Mesodermal cell (in vitro differentiated cells): ENCODE measurements around the gene ICOS.

Experiments
- H3K27ac ChIP-seq: 2 replicates; pipeline ENCODE4 v1.7.0; 2013; ENCODE audit warnings: mild to moderate bottlenecking, low read depth, low read length, moderate library complexity; ENCODE audit not compliant: severe bottlenecking
- H3K36me3 ChIP-seq: 2 replicates; pipeline ENCODE4 v1.7.1; 2013; ENCODE audit warnings: mild to moderate bottlenecking, low read length, moderate library complexity; ENCODE audit not compliant: control insufficient read depth, insufficient read depth
- H3K4me1 ChIP-seq: one replicate; pipeline ENCODE4 v1.7.1; 2013; ENCODE audit warnings: mild to moderate bottlenecking, low read length; ENCODE audit not compliant: insufficient read depth, control insufficient read depth, poor library complexity, severe bottlenecking
- H3K4me3 ChIP-seq: 2 replicates; pipeline ENCODE4 v1.7.0; 2013; ENCODE audit warnings: low read length, control low read depth, mild to moderate bottlenecking; ENCODE audit not compliant: insufficient read depth, poor library complexity, severe bottlenecking; ENCODE audit errors: extremely low read depth
- H3K9me3 ChIP-seq: 2 replicates; pipeline ENCODE4 v1.7.1; 2013; ENCODE audit warnings: mild to moderate bottlenecking, low read length, moderate library complexity; ENCODE audit not compliant: control insufficient read depth
- WGBS, 2 experiments: methylation state at CpG; one replicate each; pipeline ENCODE4 v1.1.5; 2013; ENCODE audit warnings: missing lambda C conversion rate in 2 of 2; ENCODE audit not compliant: insufficient coverage in 2 of 2; 5-methylcytosine and 5-hydroxymethylcytosine counted together

ICOS gene

GRCh38 chr2:203898657-203899056 lies 37.9 kb upstream of the ICOS start:
- Histone ChIP-seq H3K9me3 (peaks cover 10% of the 10 kb centered on the region), H3K27ac (no peak overlapping the region), H3K4me3 (no peak overlapping the region), H3K4me1 (no peaks in the 10 kb centered on the region), H3K36me3 (no peaks in the 10 kb centered on the region)
- 100% methylated on average over 2 of the region's 2 CpGs; no CpG with 5 or more reads in 1 of the 2 experiments for WGBS, 2 experiments

GRCh38 chr2:203900253-203900652 lies 36.3 kb upstream of the ICOS start:
- no peaks in the 10 kb centered on the region for H3K36me3 ChIP-seq
- H3K27ac ChIP-seq = no peak overlapping the region
- peaks cover 10% of the 10 kb centered on the region for H3K9me3 ChIP-seq
- no peak overlapping the region for H3K4me3 ChIP-seq
- no CpG with 5 or more reads among the region's 2 CpGs for WGBS, 2 experiments
- no peaks in the 10 kb centered on the region for H3K4me1 ChIP-seq

- 93 to 100% methylated on average over 3 of the region's 4 CpGs for WGBS, 2 experiments
These were observed 32.5 kb upstream of the ICOS start for GRCh38 chr2:203904022-203904421.

GRCh38 chr2:203905656-203906055 lies 30.9 kb upstream of the ICOS start:
- no peaks in the 10 kb centered on the region for H3K36me3 ChIP-seq
- H3K27ac ChIP-seq = no peak overlapping the region
- peaks cover 10% of the 10 kb centered on the region for H3K9me3 ChIP-seq
- peaks cover 5% of the 10 kb centered on the region for H3K4me1 ChIP-seq
- no peak overlapping the region for H3K4me3 ChIP-seq

More at GRCh38 chr2:203904022-203904421, 32.5 kb upstream of the ICOS start:
- Histone ChIP-seq H3K4me1 (peaks cover under 1% of the 10 kb centered on the region), H3K27ac (no peak overlapping the region), H3K36me3 (no peaks in the 10 kb centered on the region), H3K4me3 (no peak overlapping the region), H3K9me3 (peaks cover 10% of the 10 kb centered on the region)

GRCh38 chr2:203908066-203908796 lies 28.3 kb upstream of the ICOS start:
- Histone ChIP-seq H3K4me3 (no peak overlapping the region), H3K9me3 (no peaks in the 10 kb centered on the region), H3K27ac (no peak overlapping the region), H3K4me1 (peaks cover 5% of the 10 kb centered on the region), H3K36me3 (no peaks in the 10 kb centered on the region)
- WGBS, 2 experiments = 96 to 100% methylated on average over 3 to 4 of the region's 6 CpGs

GRCh38 chr2:203908797-203909185 lies 27.8 kb upstream of the ICOS start:
- Histone ChIP-seq H3K36me3 (no peaks in the 10 kb centered on the region), H3K4me1 (peaks cover 5% of the 10 kb centered on the region), H3K9me3 (no peaks in the 10 kb centered on the region), H3K27ac (no peak overlapping the region), H3K4me3 (no peak overlapping the region)
- 79 to 95% methylated on average over 2 of the region's 3 CpGs for WGBS, 2 experiments

GRCh38 chr2:203909261-203909967 lies 27.1 kb upstream of the ICOS start:
- Histone ChIP-seq H3K4me1 (peaks cover 5% of the 10 kb centered on the region), H3K36me3 (no peaks in the 10 kb centered on the region), H3K4me3 (no peak overlapping the region), H3K27ac (no peak overlapping the region), H3K9me3 (no peaks in the 10 kb centered on the region)
- 65 to 81% methylated on average over 3 to 5 of the region's 8 CpGs for WGBS, 2 experiments

- no peak overlapping the region for H3K4me3 ChIP-seq
- WGBS, 2 experiments = 86 to 94% methylated on average over 3 to 4 of the region's 5 CpGs
- no peaks in the 10 kb centered on the region for H3K36me3 ChIP-seq
- no peaks in the 10 kb centered on the region for H3K9me3 ChIP-seq
- H3K27ac ChIP-seq = no peak overlapping the region
- peaks cover 5% of the 10 kb centered on the region for H3K4me1 ChIP-seq
These were observed 26.6 kb upstream of the ICOS start for GRCh38 chr2:203909974-203910373.

- no peak overlapping the region for H3K27ac ChIP-seq
- H3K4me3 ChIP-seq = no peak overlapping the region
- H3K9me3 ChIP-seq = no peaks in the 10 kb centered on the region
- H3K4me1 ChIP-seq = peaks cover 5% of the 10 kb centered on the region
- H3K36me3 ChIP-seq = no peaks in the 10 kb centered on the region
- 83 to 94% methylated on average over 6 to 7 of the region's 8 CpGs for WGBS, 2 experiments
These were observed 22.6 kb upstream of the ICOS start for GRCh38 chr2:203913947-203914346.

GRCh38 chr2:203914546-203915182 lies 21.9 kb upstream of the ICOS start:
- Histone ChIP-seq H3K36me3 (no peaks in the 10 kb centered on the region), H3K27ac (no peak overlapping the region), H3K4me3 (no peak overlapping the region), H3K9me3 (no peaks in the 10 kb centered on the region), H3K4me1 (no peaks in the 10 kb centered on the region)
- 89 to 92% methylated on average over 2 of the region's 8 CpGs for WGBS, 2 experiments

GRCh38 chr2:203915256-203915655 lies 21.3 kb upstream of the ICOS start:
- Histone ChIP-seq H3K27ac (no peak overlapping the region), H3K36me3 (no peaks in the 10 kb centered on the region), H3K4me1 (no peaks in the 10 kb centered on the region), H3K9me3 (no peaks in the 10 kb centered on the region), H3K4me3 (no peak overlapping the region)
- WGBS, 2 experiments = 95 to 97% methylated on average over 6 of the region's 7 CpGs
